HG03097 (cell line): ENCODE measurements around the gene S100A8.
"Not testable (repeated sequence)": the region's sequence is repeated elsewhere in the genome, so short reads cannot be mapped to it uniquely, and the experiment has no call there.

Experiments
- ATAC-seq: cut with Tn5 transposase; IDR thresholded peaks from one replicate; pipeline ENCODE4 v1.9.1; 2021; ENCODE audit not compliant: unreplicated experiment, low FRiP score

Gene S100A8

DNA sequence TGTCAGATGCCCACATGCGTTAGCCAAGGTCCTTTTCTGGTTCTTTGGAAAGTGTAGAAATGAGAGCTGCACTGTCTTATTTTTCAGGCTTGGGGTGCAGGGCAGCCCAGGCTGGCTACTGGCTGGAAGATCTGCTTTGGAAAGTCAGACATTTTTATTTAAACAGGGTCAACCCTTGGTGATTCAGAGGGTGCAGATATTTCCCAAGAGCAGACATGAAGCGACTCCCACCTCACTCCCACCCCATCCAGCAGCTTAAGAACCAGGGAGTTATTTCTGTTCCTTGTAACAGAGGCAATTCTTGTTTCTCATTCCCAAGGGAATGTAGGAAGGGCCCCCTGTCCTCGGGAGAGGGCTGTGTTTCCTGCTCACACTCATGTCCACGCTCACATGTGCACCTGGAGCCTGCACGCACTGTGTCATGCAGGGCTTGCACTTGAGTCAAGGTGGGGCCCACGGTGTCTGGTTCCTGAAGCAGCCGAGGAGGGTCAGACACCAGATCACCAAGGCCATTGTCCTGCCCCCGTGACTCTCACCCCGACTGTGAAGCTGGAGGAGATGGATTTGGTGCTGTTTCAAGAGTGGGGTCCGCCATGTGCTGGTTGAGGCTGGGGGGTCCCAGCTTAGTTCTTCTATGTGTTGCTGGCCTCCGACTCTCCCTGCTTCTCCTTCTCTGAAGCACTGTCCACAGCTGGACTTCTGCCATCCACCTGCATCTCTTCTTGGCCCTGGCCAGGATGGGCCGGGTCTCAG is 26.4 kb upstream of the S100A8 start:
- ATAC-seq: no peak

DNA sequence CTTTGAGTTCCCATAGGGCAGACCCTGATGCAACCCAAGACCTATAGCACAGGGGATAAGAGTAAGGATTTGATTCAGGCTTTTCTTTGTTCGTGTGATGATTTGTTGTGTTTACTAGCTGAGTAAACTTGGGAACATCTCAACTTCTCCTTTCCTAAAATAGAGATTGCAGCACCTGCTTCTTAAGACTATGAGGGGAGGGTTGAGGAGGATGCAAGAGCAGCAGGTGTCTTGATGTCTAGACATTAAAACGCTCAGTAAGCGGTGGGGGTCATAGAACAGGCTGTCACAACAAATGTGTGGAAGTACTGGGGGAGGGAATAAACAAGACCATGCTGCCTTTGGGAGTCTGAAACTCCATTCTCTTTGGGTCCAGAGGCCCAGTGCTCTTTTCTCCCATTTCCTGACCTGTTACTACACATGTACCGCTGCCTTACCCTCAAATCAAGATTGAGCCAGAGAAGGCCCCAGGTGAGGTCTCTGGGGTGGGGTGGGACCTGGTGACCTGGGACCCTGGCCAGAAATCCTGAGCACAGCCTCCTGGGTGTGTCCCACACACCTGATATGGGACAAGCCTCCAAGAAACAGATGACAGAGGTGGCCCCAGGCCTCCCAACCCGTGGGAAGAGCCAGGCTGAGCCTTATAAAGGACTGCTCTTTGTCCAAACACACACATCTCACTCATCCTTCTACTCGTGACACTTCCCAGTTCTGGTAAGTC is 25.1 kb upstream of the S100A8 start, which contains the start of gene S100A7A:
Gene S100A7A (plus strand): TSS at position 671 of the 721 bp plus-strand sequence. CDS start 1,563 bp downstream, outside the sequence.
- ATAC-seq: no peak

DNA sequence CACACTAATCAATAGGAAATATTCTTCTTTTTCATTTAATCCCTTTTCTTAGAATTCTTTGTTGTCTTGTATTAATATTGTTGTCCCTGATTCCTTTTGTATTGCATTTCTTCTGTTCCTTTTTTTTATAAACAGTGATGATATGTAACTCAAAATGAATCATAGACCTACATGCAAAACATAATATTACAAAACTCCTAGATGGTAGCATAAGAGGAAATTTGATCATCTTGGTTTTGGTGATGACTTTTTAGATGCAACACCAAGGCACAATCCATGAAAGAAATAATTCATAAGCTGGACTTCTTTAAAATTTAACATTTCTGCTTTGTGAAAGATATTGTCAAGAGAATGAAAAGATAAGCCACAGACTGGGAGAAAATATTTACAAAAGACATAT is 23.1 kb upstream of the S100A8 start:
- ATAC-seq: not testable (repeated sequence)

DNA sequence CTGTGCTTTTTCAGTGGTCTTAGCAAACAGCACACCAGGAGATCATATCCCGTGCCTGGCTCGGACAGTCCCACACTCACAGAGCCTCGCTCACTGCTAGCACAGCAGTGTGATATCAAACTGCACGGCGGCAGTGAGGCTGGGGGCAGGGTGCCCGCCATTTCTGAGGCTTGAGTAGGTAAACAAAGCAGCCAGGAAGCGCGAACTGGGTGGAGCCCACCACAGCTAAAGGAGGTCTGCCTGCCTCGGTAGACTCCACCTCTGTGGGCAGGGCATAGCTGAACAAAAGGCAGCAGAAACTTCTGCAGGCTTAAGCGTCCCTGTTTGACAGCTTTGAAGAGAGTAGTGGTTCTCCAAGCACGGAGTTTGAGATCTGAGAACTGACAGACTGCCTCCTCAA is 16.4 kb upstream of the S100A8 start:
- not testable (repeated sequence) for ATAC-seq

DNA sequence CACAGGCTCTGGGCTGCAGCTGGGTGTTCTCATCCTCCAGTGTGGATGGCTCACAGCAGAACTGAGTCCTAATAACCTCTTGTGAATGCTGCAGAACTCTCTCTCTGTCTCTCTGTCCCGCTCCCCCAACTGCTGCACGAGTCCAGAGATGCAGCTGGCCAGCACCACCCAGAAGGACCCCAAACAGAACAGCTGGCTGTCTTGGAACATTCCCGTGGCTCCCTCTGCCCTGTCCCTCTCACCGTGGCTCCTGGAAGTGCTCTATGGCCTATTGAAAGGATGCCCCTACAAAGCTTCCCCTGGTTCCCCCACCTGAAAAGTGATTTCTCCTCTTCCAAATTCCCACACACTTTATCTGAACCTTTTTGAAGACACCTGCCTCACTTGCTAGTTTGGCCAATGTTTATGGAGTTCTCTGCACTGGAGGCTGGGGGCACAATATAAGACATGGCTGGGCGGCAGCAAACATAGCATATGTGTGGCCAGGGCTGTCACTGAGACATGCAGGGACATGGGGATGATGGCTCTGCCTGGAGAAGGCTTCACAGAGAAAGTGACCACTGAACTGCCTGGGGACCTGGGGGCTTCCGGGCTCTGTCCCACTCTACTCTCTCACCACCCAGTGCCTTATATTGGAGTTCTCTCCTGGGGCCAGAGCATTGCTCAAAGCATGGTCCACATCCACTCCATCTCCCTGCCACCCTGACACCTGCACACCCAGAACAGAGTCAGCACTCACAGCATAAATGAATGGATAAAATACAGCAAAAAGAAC is 15.1 kb upstream of the S100A8 start:
- ATAC-seq: not testable (repeated sequence)

DNA sequence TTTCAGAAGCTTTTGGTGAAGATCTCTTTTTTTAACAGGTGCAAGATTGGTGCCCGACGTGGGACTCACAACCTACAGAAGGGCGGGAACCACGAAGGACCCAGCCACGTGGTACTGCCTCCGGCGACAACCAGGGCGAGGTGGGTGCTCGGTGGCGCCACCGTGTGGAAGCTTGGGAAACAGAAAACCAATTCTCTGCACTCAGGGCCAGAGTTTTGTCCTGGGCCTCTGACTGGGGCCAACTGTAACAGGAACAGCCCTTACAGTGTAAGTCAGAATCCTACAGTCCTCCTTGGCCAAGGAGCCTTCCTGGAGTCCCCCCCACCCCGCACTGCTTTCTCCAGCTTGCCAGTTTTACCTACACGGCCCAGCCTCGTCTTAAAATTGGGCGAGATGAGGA is 13.9 kb upstream of the S100A8 start:
- no peak for ATAC-seq

DNA sequence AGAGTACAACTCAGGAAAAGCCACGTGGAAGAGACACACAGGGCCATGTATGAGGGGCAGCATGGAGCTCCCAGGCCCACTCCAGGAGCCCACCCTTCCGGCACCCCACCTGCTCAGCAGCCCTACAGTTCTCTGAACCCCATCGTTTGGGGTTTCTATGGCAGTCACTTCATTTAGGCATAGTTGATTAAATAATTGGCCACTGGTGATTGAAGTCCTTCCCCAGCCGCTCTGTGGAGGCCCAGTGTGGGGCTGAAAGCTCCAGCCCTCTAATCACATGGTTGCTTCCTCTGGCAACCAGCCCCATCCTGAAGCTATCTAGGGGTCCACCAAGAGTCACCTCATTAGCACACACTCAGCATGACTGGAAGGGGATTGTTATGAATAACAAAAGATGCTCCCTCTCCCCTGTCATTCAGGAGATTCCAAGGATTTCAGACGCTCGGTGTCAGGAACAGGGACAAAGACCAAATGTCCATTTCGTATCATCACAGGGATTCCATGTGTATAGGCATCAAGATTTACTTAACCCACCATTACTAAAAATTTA is 13.3 kb upstream of the S100A8 start:
- no peak for ATAC-seq

DNA sequence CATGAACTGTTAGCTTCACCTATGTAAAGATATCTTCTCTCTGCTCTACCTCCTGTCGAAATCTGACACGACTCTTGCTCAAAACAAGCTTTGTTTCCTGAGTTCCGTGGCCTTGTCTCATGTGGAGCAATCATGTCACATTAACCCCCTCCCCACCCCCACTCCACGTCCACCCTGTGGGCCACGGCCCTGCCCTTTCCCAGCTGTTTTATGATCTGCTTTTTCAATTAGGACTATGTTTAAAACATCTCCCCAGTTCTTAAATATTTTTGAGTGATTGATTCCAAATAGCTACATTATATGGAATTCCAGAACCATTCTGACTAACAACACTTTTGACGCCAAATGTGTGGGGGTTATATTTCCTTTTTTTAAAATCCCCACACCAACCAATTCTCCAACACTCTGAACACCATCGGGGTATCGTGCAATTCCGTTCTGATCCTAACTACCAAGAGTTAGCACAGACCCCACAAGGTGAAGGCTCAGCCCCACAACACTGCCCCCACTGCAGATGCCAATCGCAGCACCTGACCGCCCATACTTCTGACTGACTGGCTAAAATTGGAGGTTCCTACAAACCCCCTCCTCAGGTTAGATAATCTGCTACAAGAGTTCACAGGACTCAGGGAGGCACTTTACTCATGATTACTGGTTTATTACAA is 12.7 kb upstream of the S100A8 start:
- no peak for ATAC-seq

DNA sequence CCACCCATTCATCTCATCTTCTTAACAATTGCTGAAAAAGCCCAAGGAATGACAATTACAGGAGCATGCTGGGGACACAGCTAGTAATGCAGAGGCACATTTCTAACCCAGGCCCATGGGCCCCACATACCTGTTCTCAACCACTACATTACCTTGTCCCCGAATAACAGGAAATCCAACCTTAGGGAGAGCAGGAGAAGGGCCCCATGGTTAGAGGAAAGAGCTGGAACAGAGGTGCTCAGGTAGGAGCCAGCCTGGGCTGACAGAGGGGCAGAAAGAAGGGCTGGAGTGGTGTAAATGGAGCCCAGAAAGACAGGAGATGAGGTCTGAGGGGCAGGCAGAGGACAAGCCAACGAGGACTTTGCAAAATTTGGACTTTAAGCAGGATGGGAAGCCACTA is 11.4 kb upstream of the S100A8 start:
- ATAC-seq: no peak

DNA sequence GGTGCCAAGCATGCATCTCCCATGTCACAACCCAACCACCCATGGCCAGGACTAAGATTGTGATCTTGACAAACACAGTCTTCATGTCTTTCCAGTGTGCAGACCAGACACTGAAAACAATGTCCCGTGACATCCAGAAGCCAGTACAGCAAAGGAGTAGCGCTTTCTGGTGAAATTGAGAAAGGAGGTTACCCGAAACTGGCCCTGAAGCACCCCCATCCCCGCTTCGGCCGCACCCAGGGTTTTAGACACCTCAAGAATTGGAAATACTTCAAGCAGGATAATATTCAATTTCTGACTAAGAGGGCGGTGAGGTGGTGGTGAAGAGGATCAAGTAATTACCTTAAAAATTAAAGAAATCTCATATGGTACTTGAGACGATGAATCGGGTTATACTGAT is 10.6 kb upstream of the S100A8 start:
- no peak for ATAC-seq

DNA sequence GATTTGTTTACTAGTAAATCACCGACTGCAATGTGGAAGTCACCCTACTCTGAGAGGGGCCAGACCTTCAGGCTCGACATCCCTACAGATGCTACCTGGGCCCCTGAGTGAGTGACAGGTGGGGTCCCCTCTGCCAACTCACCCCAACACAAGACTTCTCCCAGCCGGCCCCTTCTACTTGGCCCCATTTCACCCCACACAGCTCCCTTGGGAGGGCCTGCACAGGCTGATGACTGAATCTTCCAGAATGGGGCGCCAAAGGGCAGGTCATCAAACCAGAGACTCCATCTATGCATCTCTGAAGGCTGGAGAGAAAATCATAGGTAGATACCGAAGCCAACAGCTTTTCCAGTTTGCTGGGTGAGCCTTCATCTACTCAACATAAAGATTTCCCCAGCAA is 9.4 kb upstream of the S100A8 start:
- no peak for ATAC-seq

DNA sequence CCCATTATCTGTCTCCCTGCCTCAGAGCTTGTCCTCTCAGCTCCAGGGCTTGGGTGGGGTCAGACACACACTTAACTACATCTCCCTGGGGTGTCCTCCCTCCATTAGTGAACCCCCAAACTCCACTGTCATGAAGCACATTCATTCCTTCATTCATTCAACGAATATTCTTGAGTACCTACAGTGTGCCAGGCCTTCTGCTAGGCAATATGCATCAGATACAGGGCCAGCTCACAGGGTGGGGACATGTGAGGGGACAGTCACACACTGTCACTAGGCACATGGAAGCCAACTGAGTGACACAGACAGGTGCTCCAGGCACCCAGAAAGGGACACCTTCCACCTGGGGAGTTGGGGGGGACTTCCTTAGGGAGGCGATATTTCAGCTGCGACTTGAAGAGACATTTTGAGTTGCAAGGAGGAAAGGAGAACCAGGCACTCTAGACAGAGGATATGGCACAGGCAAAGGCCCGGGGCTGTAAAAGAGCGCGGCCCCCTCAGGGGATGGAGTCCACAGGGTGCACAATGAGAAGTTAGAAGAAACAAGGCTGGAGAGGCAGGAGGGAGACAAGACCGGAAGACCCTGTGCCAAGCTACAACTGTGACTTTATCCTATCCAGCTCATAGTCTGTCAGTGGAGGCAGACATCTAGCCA is 8.7 kb upstream of the S100A8 start:
- ATAC-seq: no peak

DNA sequence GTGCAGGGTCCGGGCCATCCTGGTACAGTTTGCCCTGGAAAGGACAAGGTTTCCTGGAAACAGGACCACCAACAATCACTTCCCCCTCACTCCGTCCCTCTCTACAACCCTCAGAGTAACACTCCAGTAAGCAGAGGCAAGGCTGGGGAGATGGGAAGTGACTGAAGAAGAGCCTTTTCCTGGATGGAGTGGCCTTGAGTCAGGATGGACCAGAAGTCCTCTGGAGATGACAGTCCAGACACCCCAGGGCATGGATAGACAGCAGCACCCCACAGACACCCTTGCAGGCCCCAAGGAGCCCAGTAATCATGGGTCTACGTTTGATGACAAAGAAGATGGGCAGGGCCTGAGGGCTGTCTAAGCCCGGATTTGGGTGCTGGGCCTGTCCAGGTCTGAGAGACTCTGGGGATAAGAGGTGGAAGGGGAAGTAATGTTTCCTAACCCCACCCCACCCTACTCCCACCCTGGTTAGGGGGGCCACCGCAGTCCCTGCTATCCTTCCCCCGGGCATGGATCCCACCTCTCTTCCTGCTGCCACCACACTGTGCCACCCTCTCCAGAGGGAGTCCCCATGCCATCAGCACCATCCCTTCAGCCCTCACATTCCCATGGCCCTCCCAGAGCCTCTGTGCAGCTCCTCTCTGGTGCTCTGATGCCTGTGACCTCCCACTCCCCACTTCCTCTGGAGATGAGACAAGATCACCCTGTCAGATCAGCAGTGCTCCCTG is 7.2 kb upstream of the S100A8 start:
- no peak for ATAC-seq

DNA sequence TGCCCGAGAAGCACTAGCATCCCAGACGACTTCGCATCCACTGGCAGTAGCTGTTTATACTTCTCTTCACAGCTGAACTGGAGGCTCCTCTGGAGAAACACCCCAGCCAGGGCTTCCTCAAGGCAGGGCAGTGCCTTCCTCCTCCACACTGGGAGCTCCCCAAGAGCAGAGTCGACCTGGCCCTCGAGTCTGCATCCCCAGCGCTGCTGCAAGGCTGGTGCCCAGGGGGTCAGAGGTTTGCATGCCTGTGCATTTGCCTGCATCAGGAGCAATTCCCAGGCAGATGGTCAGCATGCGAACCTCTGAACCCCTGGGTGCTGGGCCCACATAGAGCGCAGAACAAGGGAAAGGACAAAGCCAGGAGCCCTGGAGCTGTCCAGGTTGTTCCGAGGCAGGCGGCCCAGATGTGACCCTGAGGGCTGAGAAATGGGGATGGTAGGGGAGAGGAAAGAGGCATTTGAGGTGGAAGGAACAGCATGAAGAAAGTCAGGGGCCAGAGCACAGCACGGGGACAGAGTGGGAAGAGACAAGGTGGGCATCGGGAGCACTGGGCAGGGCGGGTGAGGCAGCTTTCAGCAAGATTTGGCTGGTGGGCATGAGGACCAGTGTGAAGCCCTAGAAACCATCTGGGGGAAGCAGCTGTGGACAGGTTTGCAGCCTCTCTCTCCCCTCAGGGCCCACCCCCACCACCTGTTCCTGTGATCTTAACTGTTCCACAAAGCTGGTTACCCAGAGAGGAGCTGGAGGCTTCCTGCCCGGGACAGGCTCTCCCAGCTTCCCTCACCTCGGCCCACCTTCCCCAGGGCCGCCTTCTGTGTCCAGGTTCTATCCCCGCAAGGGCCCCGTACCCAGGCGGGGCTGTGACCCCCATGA is 6.4 kb upstream of the S100A8 start:
- ATAC-seq: no peak

DNA sequence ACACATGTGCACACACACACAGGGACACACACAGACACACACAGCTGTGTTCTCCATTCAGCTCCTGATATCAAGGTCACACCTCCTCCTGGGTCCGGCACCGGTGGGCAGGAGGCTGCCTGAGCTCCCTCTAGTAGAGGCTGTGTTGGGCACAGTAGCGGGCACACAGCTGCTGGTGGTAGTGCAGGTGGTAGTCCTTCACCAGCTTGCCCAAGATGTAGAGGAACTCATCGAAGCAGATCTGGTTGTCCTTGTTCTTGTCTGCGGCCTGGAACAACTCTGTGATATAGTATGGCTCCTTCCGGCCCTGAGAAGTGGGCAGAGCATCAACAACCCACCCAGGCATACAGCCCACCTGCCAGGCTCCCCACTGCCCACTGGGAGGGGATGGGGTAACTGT is 5.6 kb upstream of the S100A8 start:
- no peak for ATAC-seq

DNA sequence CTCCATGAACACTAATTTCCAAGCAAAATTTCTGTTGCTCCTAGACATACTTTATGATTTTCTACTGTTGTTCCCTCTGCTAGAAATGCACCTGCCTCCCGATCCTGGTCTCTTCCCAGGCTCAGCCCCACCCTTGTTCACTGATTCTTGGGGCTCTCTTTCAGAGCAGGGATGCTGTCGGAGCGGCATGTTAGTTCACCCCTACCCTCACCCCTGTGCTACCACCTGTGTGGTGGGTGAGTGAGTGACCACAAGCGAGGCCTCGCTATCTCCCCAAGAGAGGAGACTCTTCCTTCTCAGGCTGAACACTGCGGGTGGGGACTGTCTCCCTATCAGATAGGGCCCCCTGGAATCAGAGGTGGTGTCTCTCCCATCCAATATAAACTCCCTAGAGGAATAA is 4.9 kb upstream of the S100A8 start:
- ATAC-seq: no peak

DNA sequence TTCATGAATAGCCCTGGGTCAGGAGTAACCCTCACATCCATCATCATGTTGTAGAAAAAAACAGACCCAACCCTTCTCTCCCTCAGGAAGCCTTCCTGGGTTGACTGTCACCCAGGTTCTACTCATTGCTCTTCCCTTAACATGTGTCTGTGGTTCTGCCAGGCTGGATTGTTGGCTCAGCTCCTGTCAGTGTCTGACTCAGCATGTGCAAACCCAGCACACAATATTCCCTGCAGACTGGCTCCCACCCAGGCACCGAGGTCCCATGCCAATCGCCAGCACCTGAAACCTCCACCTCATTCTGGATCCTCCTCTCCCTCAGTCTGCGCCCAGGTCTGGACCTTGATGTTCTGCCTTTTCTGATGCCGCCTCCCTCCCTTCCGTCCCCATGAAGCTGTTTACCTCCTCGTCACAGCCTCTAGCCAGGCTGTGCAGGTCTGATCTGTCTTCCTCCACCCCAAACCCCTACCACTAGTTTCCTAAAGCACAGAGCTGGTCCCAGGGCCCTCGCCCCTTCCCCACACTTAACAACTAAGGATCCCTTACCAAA is 4.3 kb upstream of the S100A8 start:
- ATAC-seq: no peak

DNA sequence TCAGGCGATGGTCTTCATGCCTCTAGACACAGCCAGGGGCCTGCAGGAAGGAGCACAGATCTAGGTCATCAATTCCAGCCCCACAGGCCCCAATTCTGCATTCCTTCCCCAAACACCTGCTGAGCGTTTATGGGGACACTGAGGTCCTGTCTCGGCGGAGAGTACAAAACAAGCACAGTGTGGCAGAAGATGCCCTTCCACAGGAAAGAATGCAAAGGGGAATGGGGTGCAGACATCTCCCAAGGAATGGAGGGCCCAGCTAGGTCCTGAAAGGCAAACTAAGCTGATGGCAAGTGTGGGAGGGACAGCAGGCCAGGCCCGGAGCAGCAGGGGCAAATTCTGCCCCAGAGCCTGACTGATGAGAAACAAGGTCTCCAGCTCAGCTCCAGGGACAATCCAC is 3.5 kb upstream of the S100A8 start:
- ATAC-seq: no peak
